ENCODE measurements around the gene XIRP1. TPM values are rescaled to one million over a fixed set of nuclear protein-coding genes. Genes with fewer than 3 reads are reported as not detected.

The XIRP1 gene
- total and polyA plus RNA-seq, 7 donors, result 111 to 2,126 (median 601) TPM

- ATAC-seq, result no peak
These were observed 8.1 kb downstream of the XIRP1 start for GRCh38 chr3:39184081-39184967.

GRCh38 chr3:39183211-39184080, 8.9 kb downstream of the XIRP1 start:
- intact Hi-C loops (cut with DNase I), result loop anchor here (5.0 kb wide), 1 partner anchor 76 kb away; the partner anchor contains the start of genes GORASP1 (in 2 of the 2) and TTC21A (in 2 of the 2)
- no peak for TF ChIP-seq CTCF (IDR thresholded peaks at IDR 0.05)
- no peak for ATAC-seq
- Histone ChIP-seq H3K27ac (peak overlapping the region; percentile 64), H3K4me1 (peaks cover 39% of the 10 kb centered on the region), H3K27me3 (ENCODE audit: insufficient read depth in 3 of 3, low read length in 2 of 3) (no peaks in the 10 kb centered on the region), H3K4me3 (no peak overlapping the region), H3K9me3 (no peaks in the 10 kb centered on the region), H3K36me3 (ENCODE audit: insufficient read depth in 1 of 2, low read depth in 1 of 2) (peaks cover 0 to 54% of the 10 kb centered on the region in 2 donors)
- no peak for DNase-seq
- WGBS, 3 donors, result 45 to 56% (median 45%) methylated on average over 12 of the region's 12 CpGs

More at GRCh38 chr3:39184081-39184967, 8.1 kb downstream of the XIRP1 start:
- whole genome bisulfite sequencing, 3 donors, result 49 to 63% (median 56%) methylated on average over 12 of the region's 12 CpGs
- Histone ChIP-seq H3K36me3 (ENCODE audit: insufficient read depth in 1 of 2, low read depth in 1 of 2) (peaks cover 0 to 62% of the 10 kb centered on the region in 2 donors), H3K9me3 (no peaks in the 10 kb centered on the region), H3K4me1 (peaks cover 32% of the 10 kb centered on the region), H3K27ac (peak overlapping the region; percentile 64), H3K4me3 (no peak overlapping the region), H3K27me3 (ENCODE audit: insufficient read depth in 3 of 3, low read length in 2 of 3) (no peaks in the 10 kb centered on the region)
- intact Hi-C loops (cut with DNase I), result loop anchor here (5.0 kb wide), 1 partner anchor 77 kb away; the partner anchor contains the start of genes GORASP1 (in 2 of the 2) and TTC21A (in 2 of the 2)
- TF ChIP-seq CTCF (IDR thresholded peaks at IDR 0.05), result no peak
- DNase-seq, result peak in 1 of 2 donors; percentile 73

- peak in 3 of 4 donors; percentile 0 to 7 (median 0) for ATAC-seq
- Histone ChIP-seq H3K9me3 (no peaks in the 10 kb centered on the region), H3K4me3 (peak overlapping the region; percentile 54), H3K27me3 (ENCODE audit: insufficient read depth in 3 of 3, low read length in 2 of 3) (no peaks in the 10 kb centered on the region), H3K27ac (peak overlapping the region; percentile 83), H3K4me1 (peaks cover 26% of the 10 kb centered on the region), H3K36me3 (ENCODE audit: insufficient read depth in 1 of 2, low read depth in 1 of 2) (peaks cover 0 to 36% of the 10 kb centered on the region in 2 donors)
- no peak for TF ChIP-seq CTCF (IDR thresholded peaks at IDR 0.05)
- intact Hi-C loops (cut with DNase I), result loop anchor here (5.0 kb wide), 1 partner anchor 74 kb away; the partner anchor contains the start of genes GORASP1 (in 2 of the 2) and TTC21A (in 2 of the 2)
- no peak for DNase-seq
- 58 to 73% (median 67%) methylated on average over 7 of the region's 7 CpGs for WGBS, 3 donors
These were observed 10.7 kb downstream of the XIRP1 start for GRCh38 chr3:39181408-39182335.

Measured in psoas muscle (tissue), 8 donors.